HCT116 (cell line): ENCODE measurements around the gene UBE2E2. TPM values are rescaled to one million over a fixed set of nuclear protein-coding genes. Genes with fewer than 3 reads are reported as not detected.

Experiments
- ATAC-seq: fragments of 200-7000 bp; cut with Tn5 transposase; 2 replicates; pipeline ENCODE4 v1.9.1; 2020; ENCODE audit warnings: mild to moderate bottlenecking, moderate library complexity
- BruUV-seq: library from RNA; stranded (reverse); fragments of 400-500 nt; replicated peaks from 2 replicates; lab custom pipeline; 2021; lab: Mats Ljungman, UMichigan
- CTCF ChIA-PET: fragments of 300-600 bp; sonication (Branson Sonifier 250); formaldehyde crosslinking; loops from one replicate; lab custom pipeline; 2021; ENCODE audit warnings: antibody characterized with exemption; lab: Charles Lee
- POLR2A ChIA-PET: fragments of 300-600, 350-600 bp; sonication (Branson Sonifier 250); formaldehyde crosslinking; loops from one replicate; lab custom pipeline; 2021; ENCODE audit warnings: antibody characterized with exemption; lab: Charles Lee
- RAD21 ChIA-PET, 2 experiments: fragments of 300-600 bp; sonication (Branson Sonifier 250); formaldehyde crosslinking; loops; one replicate each; lab custom pipeline; 2023; ENCODE audit warnings: low total read pairs in 2 of 2; ENCODE audit not compliant: uncharacterized antibody in 2 of 2, unreplicated experiment in 2 of 2, low non-redundant PET in 1 of 2; lab: Charles Lee
- DNase-seq: peaks from one replicate; pipeline ENCODE4 v3.0.0-alpha.2; 2010; ENCODE audit warnings: low read depth, low spot score
- H2AFZ ChIP-seq: fragments of 200-600 bp; shearing (Covaris generic), sonication (generic); 2 replicates; pipeline ENCODE4 v1.6.1; 2017; ENCODE audit warnings: low read depth, mixed run types, mixed read lengths, antibody characterized with exemption, low read length; ENCODE audit not compliant: poor library complexity, severe bottlenecking
- H3K27ac ChIP-seq: 2 replicates; pipeline ENCODE4 v1.5.1; 2012; ENCODE audit warnings: low read depth, low read length
- H3K27me3 ChIP-seq: fragments of 200-600 bp; sonication (generic); 2 replicates; pipeline ENCODE4 v1.6.1; 2016; ENCODE audit warnings: mixed run types, low read length, mixed read lengths; ENCODE audit not compliant: insufficient read depth
- H3K36me3 ChIP-seq, 2 experiments: fragments of 200-500 bp in 1 of 2; fragments of 200-600 bp in 1 of 2; sonication (Bioruptor generic) in 1 of 2; sonication (generic) in 1 of 2; 2 replicates each; pipeline versions ENCODE4 v1.5.1 to v1.6.1; 2014 to 2016; ENCODE audit warnings: low read length in 2 of 2, inconsistent platforms in 1 of 2, mixed read lengths in 1 of 2, mixed run types in 1 of 2; ENCODE audit not compliant: insufficient read depth in 2 of 2, control insufficient read depth in 1 of 2
- H3K4me1 ChIP-seq, 2 experiments: fragments of 200-600 bp in 1 of 2; sonication (generic) in 1 of 2; 2 replicates each; pipeline versions ENCODE4 v1.5.1 to v1.6.1; 2012 to 2017; ENCODE audit warnings: low read length in 2 of 2, inconsistent platforms in 1 of 2, mild to moderate bottlenecking in 1 of 2, mixed read lengths in 1 of 2, mixed run types in 1 of 2, moderate library complexity in 1 of 2; ENCODE audit not compliant: insufficient read depth in 2 of 2, control insufficient read depth in 1 of 2
- H3K4me2 ChIP-seq: fragments of 200-600 bp; sonication (generic); 2 replicates; pipeline ENCODE4 v1.6.1; 2017; ENCODE audit warnings: mixed run types, low read length, mixed read lengths
- H3K4me3 ChIP-seq, 2 experiments: fragments of 200-600 bp in 1 of 2; sonication (generic) in 1 of 2; replicated peaks in 1 of 2; 2 replicates each; pipeline ENCODE4 v1.5.1; 2011 to 2016; ENCODE audit warnings: low read length in 2 of 2, control low read depth in 1 of 2, low read depth in 1 of 2, mild to moderate bottlenecking in 1 of 2, mixed read lengths in 1 of 2, mixed run types in 1 of 2
- H3K79me2 ChIP-seq: fragments of 200-600 bp; sonication (generic); 2 replicates; pipeline ENCODE4 v1.6.1; 2017; ENCODE audit warnings: mild to moderate bottlenecking, mixed run types, low read length, moderate library complexity, mixed read lengths; ENCODE audit not compliant: insufficient read depth
- H3K9ac ChIP-seq: fragments of 200-600 bp; sonication (generic); 2 replicates; pipeline ENCODE4 v1.6.1; 2016; ENCODE audit warnings: low read length, mixed read lengths
- H3K9me2 ChIP-seq: fragments of 200-600 bp; sonication (generic), shearing (Covaris generic); 2 replicates; pipeline ENCODE4 v1.6.1; 2017; ENCODE audit warnings: mixed run types, mild to moderate bottlenecking, moderate library complexity; ENCODE audit not compliant: insufficient read depth
- H3K9me3 ChIP-seq, 2 experiments: fragments of 200-500 bp in 1 of 2; fragments of 200-600 bp in 1 of 2; sonication (Bioruptor generic) in 1 of 2; sonication (generic) in 1 of 2; 2 replicates each; pipeline ENCODE4 v1.6.1; 2014 to 2017; ENCODE audit warnings: low read length in 2 of 2, mixed read lengths in 2 of 2, inconsistent platforms in 1 of 2, low read depth in 1 of 2, mild to moderate bottlenecking in 1 of 2, mixed run types in 1 of 2, moderate library complexity in 1 of 2; ENCODE audit not compliant: control insufficient read depth in 1 of 2, insufficient read depth in 1 of 2
- H4K20me1 ChIP-seq: fragments of 200-600 bp; sonication (generic), shearing (Covaris generic); 2 replicates; pipeline ENCODE4 v1.6.1; 2017; ENCODE audit warnings: mixed run types, mild to moderate bottlenecking, moderate library complexity; ENCODE audit not compliant: insufficient read depth
- ATF3 ChIP-seq: IDR thresholded peaks from 2 replicates; pipeline ENCODE4 v1.6.1; 2012
- CBX3 ChIP-seq: IDR thresholded peaks from 2 replicates; pipeline ENCODE4 v1.6.1; 2012; ENCODE audit warnings: low read depth
- CEBPB ChIP-seq: IDR thresholded peaks from 2 replicates; pipeline ENCODE4 v1.6.1; 2012; ENCODE audit warnings: low read depth
- EGR1 ChIP-seq: IDR thresholded peaks from 2 replicates; pipeline ENCODE4 v1.6.1; 2012; ENCODE audit warnings: low read depth
- ELF1 ChIP-seq: IDR thresholded peaks from 2 replicates; pipeline ENCODE4 v1.6.1; 2012; ENCODE audit warnings: low read depth, borderline replicate concordance
- FOSL1 ChIP-seq: IDR thresholded peaks from 2 replicates; pipeline ENCODE4 v1.6.1; 2012; ENCODE audit warnings: low read depth
- MAX ChIP-seq: IDR thresholded peaks from 2 replicates; pipeline ENCODE4 v1.6.1; 2012
- POLR2AphosphoS5 ChIP-seq: IDR thresholded peaks from 2 replicates; pipeline ENCODE4 v1.6.1; 2011; ENCODE audit warnings: mild to moderate bottlenecking, low read depth, low read length, moderate library complexity
- SIN3A ChIP-seq: IDR thresholded peaks from 2 replicates; pipeline ENCODE4 v1.6.1; 2012; ENCODE audit warnings: low read depth
- SP1 ChIP-seq: IDR thresholded peaks from 2 replicates; pipeline ENCODE4 v1.6.1; 2012; ENCODE audit warnings: low read depth
- ZBTB33 ChIP-seq: IDR thresholded peaks from 2 replicates; pipeline ENCODE4 v1.6.1; 2011; ENCODE audit warnings: mild to moderate bottlenecking, low read length, moderate library complexity; ENCODE audit not compliant: insufficient replicate concordance; ENCODE audit errors: extremely low read depth
- ZNF274 ChIP-seq: fragments of 200-500 bp; sonication (Bioruptor generic); IDR thresholded peaks from 2 replicates; pipeline ENCODE4 v1.6.1; 2014; ENCODE audit warnings: mild to moderate bottlenecking, low read depth, low read length, inconsistent platforms
- intact Hi-C: fragments of 100-400 bp; cut with micrococcal nuclease; formaldehyde crosslinking; loops from 2 replicates; pipeline ENCODE4 v1.10.0; 2022
- total RNA-seq: library from RNA; stranded (reverse); gene quantifications from one replicate; pipeline ENCODE4 v1.2.1, GENCODE V29; 2021; ENCODE audit not compliant: unreplicated experiment

Gene UBE2E2
- total RNA-seq, 1 experiment from 2014 or later = 21.4 TPM

GRCh38 chr3:23567917-23568316 lies 364.8 kb downstream of the UBE2E2 start:
- ChIA-PET CTCF (no interaction called here), POLR2A (no interaction called here), RAD21 (no interaction called here)
- H3K4me2 ChIP-seq = peak overlapping the region; percentile 28
- H3K27me3 ChIP-seq = no peaks in the 10 kb centered on the region
- H2AFZ ChIP-seq = no peak overlapping the region
- no peaks in the 10 kb centered on the region for H3K9me3 ChIP-seq
- ATAC-seq (peak; percentile 75), DNase-seq (peak; percentile 36)
- intact Hi-C loops = no loop called here
- BruUV-seq = no TSS peak
- H3K27ac ChIP-seq = no peak overlapping the region
- TF ChIP-seq ATF3 (no peak), SIN3A (no peak), CBX3 (no peak), ZNF274 (no peak), ZBTB33 (no peak), ELF1 (no peak), MAX (peak; percentile 20; the same call in 1 of the 2 replicates), CEBPB (no peak), EGR1 (no peak), FOSL1 (no peak), SP1 (0 out of 2 replicates have a peak, but pooled peaks have one; percentile 18), POLR2AphosphoS5 (no peak)
- H3K9ac ChIP-seq = no peak overlapping the region
- H3K79me2 ChIP-seq = no peaks in the 10 kb centered on the region
- no peaks in the 10 kb centered on the region for H3K36me3 ChIP-seq
- H4K20me1 ChIP-seq = no peaks in the 10 kb centered on the region
- H3K4me3 ChIP-seq = no peak overlapping the region
- peaks cover 6 to 13% of the 10 kb centered on the region in 2 experiments for H3K4me1 ChIP-seq
- H3K9me2 ChIP-seq = no peaks in the 10 kb centered on the region
